PC-9 (cell line): Measurements from ENCODE around the gene TEPSIN. TPM values are rescaled to one million over a fixed set of nuclear protein-coding genes. Genes with fewer than 3 reads are reported as not detected.

Source experiments
- BruUV-seq: library from RNA; stranded (reverse); fragments of 400-500 nt; replicated peaks from 2 replicates; lab custom pipeline; 2021; lab: Mats Ljungman, UMichigan
- CTCF ChIA-PET: fragments of 300-600 bp; sonication (Branson Sonifier 250); formaldehyde crosslinking; loops from one replicate; lab custom pipeline; 2022; ENCODE audit warnings: antibody characterized with exemption; lab: Charles Lee
- POLR2A ChIA-PET: fragments of 300-600 bp; sonication (Branson Sonifier 250); formaldehyde crosslinking; loops from one replicate; lab custom pipeline; 2022; ENCODE audit warnings: antibody characterized with exemption; ENCODE audit not compliant: unreplicated experiment; lab: Charles Lee
- DNase-seq, 2 experiments: peaks; one replicate each; pipeline versions ENCODE4 v3.0.0 to v3.0.0-alpha.2; 2015 to 2022; ENCODE audit warnings: mixed read lengths in 1 of 2
- H2AFZ ChIP-seq: fragments of 200-600 bp; sonication (generic); 2 replicates; pipeline ENCODE4 v1.8.1; 2017; ENCODE audit warnings: antibody characterized with exemption
- H3F3A ChIP-seq: fragments of 200-600 bp; sonication (generic); 2 replicates; pipeline ENCODE4 v1.8.1; 2017; ENCODE audit warnings: antibody characterized with exemption, mild to moderate bottlenecking, low read depth; ENCODE audit not compliant: insufficient read depth
- H3K27ac ChIP-seq: fragments of 200-600 bp; sonication (generic); 2 replicates; pipeline ENCODE4 v1.6.1; 2016; ENCODE audit warnings: mixed run types
- H3K27me3 ChIP-seq: fragments of 200-600 bp; sonication (generic); 2 replicates; pipeline ENCODE4 v1.6.1; 2016; ENCODE audit warnings: low read depth, mixed run types; ENCODE audit not compliant: insufficient read depth
- H3K36me3 ChIP-seq: fragments of 200-600 bp; sonication (generic); 2 replicates; pipeline ENCODE4 v1.6.1; 2016; ENCODE audit warnings: low read depth, mixed run types
- H3K4me1 ChIP-seq: fragments of 200-600 bp; sonication (generic); replicated peaks from 2 replicates; pipeline ENCODE4 v1.6.1; 2016; ENCODE audit warnings: mixed run types; ENCODE audit not compliant: insufficient read depth
- H3K4me2 ChIP-seq: fragments of 200-600 bp; sonication (generic); 2 replicates; pipeline ENCODE4 v1.6.1; 2017; ENCODE audit warnings: mixed run types
- H3K4me3 ChIP-seq: fragments of 200-600 bp; sonication (generic); 2 replicates; pipeline ENCODE4 v1.6.1; 2016; ENCODE audit warnings: mixed run types
- H3K79me2 ChIP-seq: fragments of 200-600 bp; sonication (generic); 2 replicates; pipeline ENCODE4 v1.6.1; 2017; ENCODE audit warnings: low read depth, mixed run types
- H3K9me2 ChIP-seq: fragments of 200-600 bp; sonication (generic); 2 replicates; pipeline ENCODE4 v1.8.1; 2017; ENCODE audit warnings: mild to moderate bottlenecking; ENCODE audit not compliant: insufficient read depth
- H3K9me3 ChIP-seq: fragments of 200-600 bp; sonication (generic); 2 replicates; pipeline ENCODE4 v1.8.1; 2016; ENCODE audit warnings: low read depth; ENCODE audit not compliant: insufficient read depth
- H4K20me1 ChIP-seq: fragments of 200-600 bp; sonication (generic); 2 replicates; pipeline ENCODE4 v1.8.1; 2017; ENCODE audit not compliant: insufficient read depth
- EZH2 ChIP-seq: fragments of 200-600 bp; sonication (generic); IDR thresholded peaks from 2 replicates; pipeline ENCODE4 v1.8.0; 2017; ENCODE audit warnings: antibody characterized with exemption, low read depth
- intact Hi-C: fragments of 100-400 bp; cut with micrococcal nuclease; formaldehyde crosslinking; loops from one replicate; pipeline ENCODE4 v1.10.0; 2022; ENCODE audit not compliant: unreplicated experiment
- total RNA-seq: library from RNA; stranded (reverse); gene quantifications from 2 replicates; pipeline ENCODE4 v1.2.3, GENCODE V29; 2021
- TF ChIP-seq, protein P1 (sequence below): fragments of 200-600 bp; sonication (generic); conservative IDR thresholded peaks from 2 replicates; pipeline ENCODE4 v1.6.1; 2017; ENCODE audit warnings: mixed run types, antibody characterized with exemption, mild to moderate bottlenecking, moderate library complexity

Gene TEPSIN
- total RNA-seq, 1 experiment from 2014 or later, result 35.0 TPM

- no peak for DNase-seq
- Histone ChIP-seq H3K4me2 (no peak overlapping the region), H3K4me3 (no peak overlapping the region), H3K79me2 (no peaks in the 10 kb centered on the region), H3K9me2 (no peaks in the 10 kb centered on the region), H3K9me3 (no peaks in the 10 kb centered on the region), H3K27ac (no peak overlapping the region), H3K4me1 (no peaks in the 10 kb centered on the region), H3F3A (no peaks in the 10 kb centered on the region), H3K36me3 (no peaks in the 10 kb centered on the region), H2AFZ (no peak overlapping the region), H4K20me1 (no peaks in the 10 kb centered on the region), H3K27me3 (no peaks in the 10 kb centered on the region)
- TF ChIP-seq EZH2, result no peak
- TF ChIP-seq, protein P1, sequence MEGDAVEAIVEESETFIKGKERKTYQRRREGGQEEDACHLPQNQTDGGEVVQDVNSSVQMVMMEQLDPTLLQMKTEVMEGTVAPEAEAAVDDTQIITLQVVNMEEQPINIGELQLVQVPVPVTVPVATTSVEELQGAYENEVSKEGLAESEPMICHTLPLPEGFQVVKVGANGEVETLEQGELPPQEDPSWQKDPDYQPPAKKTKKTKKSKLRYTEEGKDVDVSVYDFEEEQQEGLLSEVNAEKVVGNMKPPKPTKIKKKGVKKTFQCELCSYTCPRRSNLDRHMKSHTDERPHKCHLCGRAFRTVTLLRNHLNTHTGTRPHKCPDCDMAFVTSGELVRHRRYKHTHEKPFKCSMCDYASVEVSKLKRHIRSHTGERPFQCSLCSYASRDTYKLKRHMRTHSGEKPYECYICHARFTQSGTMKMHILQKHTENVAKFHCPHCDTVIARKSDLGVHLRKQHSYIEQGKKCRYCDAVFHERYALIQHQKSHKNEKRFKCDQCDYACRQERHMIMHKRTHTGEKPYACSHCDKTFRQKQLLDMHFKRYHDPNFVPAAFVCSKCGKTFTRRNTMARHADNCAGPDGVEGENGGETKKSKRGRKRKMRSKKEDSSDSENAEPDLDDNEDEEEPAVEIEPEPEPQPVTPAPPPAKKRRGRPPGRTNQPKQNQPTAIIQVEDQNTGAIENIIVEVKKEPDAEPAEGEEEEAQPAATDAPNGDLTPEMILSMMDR, result no peak
- intact Hi-C loops, result no loop called here
- no TSS peak for BruUV-seq
- CTCF ChIA-PET, result no interaction called here
- POLR2A ChIA-PET, result no interaction called here
These were observed 26.7 kb upstream of the TEPSIN start for GRCh38 chr17:81265576-81265975.

DNA sequence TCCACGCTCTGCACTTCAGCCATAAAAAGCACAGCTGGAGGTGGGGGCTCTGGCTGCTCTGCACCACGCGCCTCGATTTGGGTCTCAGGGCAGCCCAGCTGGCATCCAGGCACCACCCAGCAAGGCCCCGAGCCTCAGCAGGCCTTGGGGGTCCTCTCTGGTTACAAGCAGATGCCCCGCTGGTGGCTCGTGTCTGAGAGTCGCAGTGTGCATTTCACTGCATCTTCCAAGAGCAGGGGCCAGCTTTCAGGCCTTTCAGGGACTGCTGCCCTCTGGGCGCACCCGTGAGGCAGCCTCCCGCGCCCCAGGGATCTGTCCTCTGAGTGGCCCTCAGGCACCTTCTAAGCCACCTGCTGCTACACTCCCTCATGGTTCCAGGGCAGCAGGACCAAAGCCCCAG, 25.8 kb upstream of the TEPSIN start:
- no peaks in the 10 kb centered on the region for H3K9me3 ChIP-seq
- H3K9me2 ChIP-seq, result no peaks in the 10 kb centered on the region
- H3K79me2 ChIP-seq, result no peaks in the 10 kb centered on the region
- no peaks in the 10 kb centered on the region for H3K36me3 ChIP-seq
- H2AFZ ChIP-seq, result no peak overlapping the region
- no TSS peak for BruUV-seq
- no peaks in the 10 kb centered on the region for H3K4me1 ChIP-seq
- no peak overlapping the region for H3K27ac ChIP-seq
- ChIA-PET CTCF (no interaction called here), POLR2A (no interaction called here)
- no peaks in the 10 kb centered on the region for H4K20me1 ChIP-seq
- TF ChIP-seq, protein P1, result no peak
- TF ChIP-seq EZH2, result no peak
- H3K27me3 ChIP-seq, result no peaks in the 10 kb centered on the region
- intact Hi-C loops, result no loop called here
- H3K4me3 ChIP-seq, result no peak overlapping the region
- no peaks in the 10 kb centered on the region for H3F3A ChIP-seq
- no peak overlapping the region for H3K4me2 ChIP-seq
- no peak for DNase-seq

GRCh38 chr17:81263371-81264181, 24.7 kb upstream of the TEPSIN start:
- intact Hi-C loops, result no loop called here
- no TSS peak for BruUV-seq
- Histone ChIP-seq H3K9me2 (no peaks in the 10 kb centered on the region), H3K79me2 (no peaks in the 10 kb centered on the region), H3K27ac (no peak overlapping the region), H3K4me2 (no peak overlapping the region), H3K36me3 (no peaks in the 10 kb centered on the region), H3K4me3 (no peak overlapping the region), H4K20me1 (no peaks in the 10 kb centered on the region), H3F3A (no peaks in the 10 kb centered on the region), H3K27me3 (no peaks in the 10 kb centered on the region), H2AFZ (no peak overlapping the region), H3K9me3 (no peaks in the 10 kb centered on the region), H3K4me1 (no peaks in the 10 kb centered on the region)
- no peak for DNase-seq
- ChIA-PET CTCF (no interaction called here), POLR2A (no interaction called here)
- TF ChIP-seq EZH2, result no peak
